ENCODE data around the gene ZMYND8. TPM values are rescaled to one million over a fixed set of nuclear protein-coding genes. Genes with fewer than 3 reads are reported as not detected.

Gene ZMYND8
- total and polyA plus RNA-seq, 2 donors (not counting 1 experiment from before 2014, with no cell fraction given) = 12.6 to 13.0 TPM

- H3K27ac ChIP-seq (ENCODE audit: insufficient read depth, low read length) = no peak overlapping the region
- H3K4me3 ChIP-seq (replicated peaks in 1 of 4; ENCODE audit: control extremely low read depth in 1 of 4, insufficient read depth in 1 of 4, low read depth in 3 of 4, low read length in 4 of 4) = no peak overlapping the region
- H3K36me3 ChIP-seq (ENCODE audit: control insufficient read depth, insufficient read depth, low read length) = peaks cover 4% of the 10 kb centered on the region
- no peak overlapping the region for H2AFZ ChIP-seq (ENCODE audit: low read length)
- no peaks in the 10 kb centered on the region for H3K9me3 ChIP-seq (ENCODE audit: control insufficient read depth, insufficient read depth, low read depth, low read length)
- no peak overlapping the region for H3K9ac ChIP-seq (ENCODE audit: insufficient read depth, low read length)
- no peaks in the 10 kb centered on the region for H4K20me1 ChIP-seq (ENCODE audit: control insufficient read depth, extremely low read depth, insufficient read depth, low read length)
- H3K79me2 ChIP-seq (ENCODE audit: control insufficient read depth, insufficient read depth, low read length) = no peaks in the 10 kb centered on the region
- H3K4me2 ChIP-seq (ENCODE audit: extremely low read depth, insufficient read depth, low read length) = no peak overlapping the region
- no peak for DNase-seq (ENCODE audit: low read depth in 2 of 2)
- H3K27me3 ChIP-seq (ENCODE audit: control insufficient read depth, insufficient read depth, low read length) = no peaks in the 10 kb centered on the region
- H3K4me1 ChIP-seq (ENCODE audit: control insufficient read depth, extremely low read depth, insufficient read depth, low read length) = no peaks in the 10 kb centered on the region
- TF ChIP-seq CTCF (conservative IDR thresholded peaks at IDR 0.05 in 1 of 2, IDR thresholded peaks at IDR 0.05 in 1 of 2; ENCODE audit: low read depth in 1 of 2, low read length in 2 of 2) (no peak), EZH2 (IDR thresholded peaks at IDR 0.05; ENCODE audit: low read length, missing control alignments) (no peak)
Observed at GRCh38 chr20:47215653-47216397, 140.7 kb downstream of the ZMYND8 start.

DNA sequence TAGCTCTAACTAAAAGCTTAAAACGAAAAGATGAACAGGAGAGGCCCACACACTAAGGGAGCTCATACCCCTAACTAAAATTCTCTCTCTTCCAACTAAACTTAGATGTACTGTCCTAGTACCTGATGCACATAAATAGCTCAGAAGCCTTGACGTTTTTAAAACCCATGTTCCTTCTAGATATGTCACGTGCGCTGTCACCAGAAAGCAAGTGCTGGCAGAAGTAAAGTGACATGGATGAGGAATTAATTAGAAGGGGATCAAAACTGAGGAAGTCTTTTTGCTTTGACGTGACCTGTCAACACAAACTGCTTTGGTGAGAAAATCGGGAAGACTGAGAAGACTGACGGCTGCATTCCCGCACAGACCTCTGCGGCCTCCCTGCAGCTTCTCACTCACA, 142.5 kb downstream of the ZMYND8 start:
- Histone ChIP-seq H3K27me3 (ENCODE audit: control insufficient read depth, insufficient read depth, low read length) (no peaks in the 10 kb centered on the region), H3K36me3 (ENCODE audit: control insufficient read depth, insufficient read depth, low read length) (peaks cover 10% of the 10 kb centered on the region), H3K9ac (ENCODE audit: insufficient read depth, low read length) (no peak overlapping the region), H3K9me3 (ENCODE audit: control insufficient read depth, insufficient read depth, low read depth, low read length) (no peaks in the 10 kb centered on the region), H3K4me3 (replicated peaks in 1 of 4; ENCODE audit: control extremely low read depth in 1 of 4, insufficient read depth in 1 of 4, low read depth in 3 of 4, low read length in 4 of 4) (no peak overlapping the region), H2AFZ (ENCODE audit: low read length) (no peak overlapping the region), H3K27ac (ENCODE audit: insufficient read depth, low read length) (no peak overlapping the region), H3K4me1 (ENCODE audit: control insufficient read depth, extremely low read depth, insufficient read depth, low read length) (no peaks in the 10 kb centered on the region), H3K79me2 (ENCODE audit: control insufficient read depth, insufficient read depth, low read length) (no peaks in the 10 kb centered on the region), H3K4me2 (ENCODE audit: extremely low read depth, insufficient read depth, low read length) (no peak overlapping the region), H4K20me1 (ENCODE audit: control insufficient read depth, extremely low read depth, insufficient read depth, low read length) (no peaks in the 10 kb centered on the region)
- no peak for TF ChIP-seq CTCF (conservative IDR thresholded peaks at IDR 0.05 in 1 of 2, IDR thresholded peaks at IDR 0.05 in 1 of 2; ENCODE audit: low read depth in 1 of 2, low read length in 2 of 2)
- no peak for TF ChIP-seq EZH2 (IDR thresholded peaks at IDR 0.05; ENCODE audit: low read length, missing control alignments)
- DNase-seq (ENCODE audit: low read depth in 2 of 2) = no peak

- H3K9ac ChIP-seq (ENCODE audit: insufficient read depth, low read length) = no peak overlapping the region
- no peaks in the 10 kb centered on the region for H3K79me2 ChIP-seq (ENCODE audit: control insufficient read depth, insufficient read depth, low read length)
- peaks cover 15% of the 10 kb centered on the region for H3K36me3 ChIP-seq (ENCODE audit: control insufficient read depth, insufficient read depth, low read length)
- no peaks in the 10 kb centered on the region for H3K4me1 ChIP-seq (ENCODE audit: control insufficient read depth, extremely low read depth, insufficient read depth, low read length)
- TF ChIP-seq CTCF (conservative IDR thresholded peaks at IDR 0.05 in 1 of 2, IDR thresholded peaks at IDR 0.05 in 1 of 2; ENCODE audit: low read depth in 1 of 2, low read length in 2 of 2) (no peak), EZH2 (IDR thresholded peaks at IDR 0.05; ENCODE audit: low read length, missing control alignments) (no peak)
- H3K9me3 ChIP-seq (ENCODE audit: control insufficient read depth, insufficient read depth, low read depth, low read length) = no peaks in the 10 kb centered on the region
- H2AFZ ChIP-seq (ENCODE audit: low read length) = no peak overlapping the region
- no peaks in the 10 kb centered on the region for H4K20me1 ChIP-seq (ENCODE audit: control insufficient read depth, extremely low read depth, insufficient read depth, low read length)
- H3K27ac ChIP-seq (ENCODE audit: insufficient read depth, low read length) = no peak overlapping the region
- H3K4me2 ChIP-seq (ENCODE audit: extremely low read depth, insufficient read depth, low read length) = no peak overlapping the region
- no peak overlapping the region for H3K4me3 ChIP-seq (replicated peaks in 1 of 4; ENCODE audit: control extremely low read depth in 1 of 4, insufficient read depth in 1 of 4, low read depth in 3 of 4, low read length in 4 of 4)
- DNase-seq (ENCODE audit: low read depth in 2 of 2) = no peak
- H3K27me3 ChIP-seq (ENCODE audit: control insufficient read depth, insufficient read depth, low read length) = no peaks in the 10 kb centered on the region
Observed at GRCh38 chr20:47212606-47213207, 143.8 kb downstream of the ZMYND8 start.
